Liver (tissue), 9 donors: Measurements from ENCODE around the gene KLK1. TPM values are rescaled to one million over a fixed set of nuclear protein-coding genes. Genes with fewer than 3 reads are reported as not detected.

Experiments
- DNase-seq: peaks from one replicate; pipeline ENCODE4 v3.0.0-alpha.2; 2017; ENCODE audit warnings: low spot score
- H3K27ac ChIP-seq, 2 donors: one replicate each; pipeline ENCODE4 v1.7.0; 2013; ENCODE audit warnings: inconsistent platforms in 2 of 2, low read length in 2 of 2, control low read depth in 1 of 2, low read depth in 1 of 2, mild to moderate bottlenecking in 1 of 2
- H3K27me3 ChIP-seq, 4 donors: one replicate each; pipeline versions ENCODE4 v1.6.1 to v1.7.0; 2013; ENCODE audit warnings: low read length in 3 of 4, inconsistent platforms in 1 of 4, mild to moderate bottlenecking in 1 of 4, moderate library complexity in 1 of 4; ENCODE audit not compliant: control insufficient read depth in 4 of 4, insufficient read depth in 4 of 4
- H3K36me3 ChIP-seq, 4 donors: one replicate each; pipeline versions ENCODE4 v1.6.1 to v1.7.0; 2013; ENCODE audit warnings: low read length in 3 of 4, mild to moderate bottlenecking in 3 of 4, low read depth in 1 of 4, moderate library complexity in 1 of 4; ENCODE audit not compliant: control insufficient read depth in 4 of 4, insufficient read depth in 3 of 4
- H3K4me1 ChIP-seq, 4 donors: one replicate each; pipeline versions ENCODE4 v1.6.1 to v1.7.0; 2013; ENCODE audit warnings: low read length in 3 of 4, mild to moderate bottlenecking in 3 of 4, moderate library complexity in 1 of 4; ENCODE audit not compliant: control insufficient read depth in 4 of 4, insufficient read depth in 4 of 4
- H3K4me3 ChIP-seq, 3 donors: one replicate each; pipeline versions ENCODE4 v1.6.1 to v1.7.0; 2013; ENCODE audit warnings: low read length in 3 of 3, control low read depth in 1 of 3, low read depth in 1 of 3, mild to moderate bottlenecking in 1 of 3
- H3K9ac ChIP-seq, 2 donors: one replicate each; pipeline ENCODE4 v1.7.0; 2013; ENCODE audit warnings: low read length in 2 of 2, mild to moderate bottlenecking in 2 of 2, moderate library complexity in 2 of 2, control low read depth in 1 of 2, low read depth in 1 of 2
- H3K9me3 ChIP-seq, 4 donors: one replicate each; pipeline versions ENCODE4 v1.6.1 to v1.7.0; 2013; ENCODE audit warnings: low read length in 3 of 4; ENCODE audit not compliant: control insufficient read depth in 4 of 4
- ATF3 ChIP-seq: IDR thresholded peaks from 2 replicates; pipeline ENCODE4 v1.6.1; 2016; ENCODE audit warnings: antibody characterized with exemption
- CTCF ChIP-seq: fragments of 150-350 bp; IDR thresholded peaks from 2 replicates; pipeline ENCODE4 v1.5.1; 2017; ENCODE audit warnings: improper control_type of control experiment, low read depth, low read length; ENCODE audit not compliant: missing input control
- EGR1 ChIP-seq, 2 donors: IDR thresholded peaks; 2 replicates each; pipeline ENCODE4 v1.6.1; 2016 to 2018; ENCODE audit warnings: antibody characterized with exemption in 2 of 2, low read depth in 2 of 2
- FOXA1 ChIP-seq: IDR thresholded peaks from 2 replicates; pipeline ENCODE4 v1.6.1; 2016; ENCODE audit warnings: antibody characterized with exemption
- FOXA2 ChIP-seq: IDR thresholded peaks from 2 replicates; pipeline ENCODE4 v1.6.1; 2016; ENCODE audit warnings: antibody characterized with exemption
- GABPA ChIP-seq, 2 donors: IDR thresholded peaks in 1 of 2; conservative IDR thresholded peaks in 1 of 2; 2 replicates each; pipeline ENCODE4 v1.6.1; 2016; ENCODE audit warnings: antibody characterized with exemption in 2 of 2, mild to moderate bottlenecking in 1 of 2, moderate library complexity in 1 of 2
- HNF4A ChIP-seq, 2 donors: conservative IDR thresholded peaks; 2 replicates each; pipeline ENCODE4 v1.6.1; 2016; ENCODE audit warnings: antibody characterized with exemption in 2 of 2, mild to moderate bottlenecking in 2 of 2
- HNF4G ChIP-seq: IDR thresholded peaks from 2 replicates; pipeline ENCODE4 v1.6.1; 2016; ENCODE audit warnings: antibody characterized with exemption
- JUND ChIP-seq, 2 donors: IDR thresholded peaks; 2 replicates each; pipeline ENCODE4 v1.6.1; 2016; ENCODE audit warnings: antibody characterized with exemption in 2 of 2
- MAX ChIP-seq: IDR thresholded peaks from 2 replicates; pipeline ENCODE4 v1.6.1; 2016; ENCODE audit warnings: antibody characterized with exemption
- NR2F2 ChIP-seq: IDR thresholded peaks from 2 replicates; pipeline ENCODE4 v1.6.1; 2016; ENCODE audit warnings: antibody characterized with exemption
- RAD21 ChIP-seq, 2 donors: IDR thresholded peaks; 2 replicates each; pipeline ENCODE4 v1.6.1; 2016; ENCODE audit warnings: antibody characterized with exemption in 2 of 2, mild to moderate bottlenecking in 2 of 2
- REST ChIP-seq: IDR thresholded peaks from 2 replicates; pipeline ENCODE4 v1.6.1; 2016; ENCODE audit warnings: antibody characterized with exemption, mild to moderate bottlenecking
- RXRA ChIP-seq, 2 donors: IDR thresholded peaks; 2 replicates each; pipeline ENCODE4 v1.6.1; 2017 to 2018; ENCODE audit warnings: antibody characterized with exemption in 2 of 2, mild to moderate bottlenecking in 1 of 2
- SP1 ChIP-seq: IDR thresholded peaks from 2 replicates; pipeline ENCODE4 v1.6.1; 2018; ENCODE audit warnings: antibody characterized with exemption, mild to moderate bottlenecking
- TAF1 ChIP-seq: conservative IDR thresholded peaks from 2 replicates; pipeline ENCODE4 v1.6.1; 2016; ENCODE audit warnings: antibody characterized with exemption, mild to moderate bottlenecking
- YY1 ChIP-seq: IDR thresholded peaks from 2 replicates; pipeline ENCODE4 v1.6.1; 2016; ENCODE audit warnings: antibody characterized with exemption, mild to moderate bottlenecking
- ZBTB33 ChIP-seq: IDR thresholded peaks from 2 replicates; pipeline ENCODE4 v1.6.1; 2016; ENCODE audit warnings: antibody characterized with exemption
- WGBS: extraction: QIAGEN DNeasy Blood & Tissue Kit; methylation state at CpG from one replicate; pipeline ENCODE4 v1.1.7; 2013; 5-methylcytosine and 5-hydroxymethylcytosine counted together
- polyA plus RNA-seq, 2 donors: library from polyadenylated mRNA; stranded (reverse) in 1 of 2; unstranded in 1 of 2; fragments of 200-250 nt in 1 of 2; fragments of >200 nt in 1 of 2; fragmentation: Nextera tagmentation in 1 of 2; extraction: Ambion mirVana in 1 of 2; gene quantifications; one replicate each; pipeline versions ENCODE4 v1.2.1 to v1.2.3, GENCODE V29; 2013 to 2015
- total RNA-seq, 2 donors: library from RNA; depleted of rRNA; stranded (reverse); fragments of >200 nt; gene quantifications; one replicate each; pipeline ENCODE4 v1.2.3, GENCODE V29; 2014
- donor health status: healthy.
- donor health status: healthy.
- donor health status: healthy.
- donor health status: healthy.
- donor health status: healthy.

Gene KLK1
- total and polyA plus RNA-seq, 4 donors = not detected

GRCh38 chr19:50844296-50844935 lies 20.8 kb upstream of the KLK1 start:
- 56% methylated on average over 8 of the region's 8 CpGs for WGBS
- no peak for DNase-seq
- H3K4me3 ChIP-seq = no peak overlapping the region
- H3K36me3 ChIP-seq = no peaks in the 10 kb centered on the region
- TF ChIP-seq NR2F2 (no peak), SP1 (no peak), HNF4A (conservative IDR thresholded peaks at IDR 0.05) (no peak), GABPA (IDR thresholded peaks at IDR 0.05 in 1 of 2, conservative IDR thresholded peaks at IDR 0.05 in 1 of 2) (no peak), FOXA1 (no peak), FOXA2 (no peak)
- H3K9me3 ChIP-seq = peaks cover 0 to 12% (median 2%) of the 10 kb centered on the region in 4 donors
- H3K4me1 ChIP-seq = no peaks in the 10 kb centered on the region
- no peak overlapping the region for H3K27ac ChIP-seq
- no peak overlapping the region for H3K9ac ChIP-seq
- H3K27me3 ChIP-seq = no peaks in the 10 kb centered on the region

- WGBS = 67% methylated on average over 7 of the region's 7 CpGs
- Histone ChIP-seq H3K27ac (no peak overlapping the region), H3K27me3 (no peaks in the 10 kb centered on the region), H3K9ac (no peak overlapping the region), H3K4me3 (no peak overlapping the region), H3K4me1 (no peaks in the 10 kb centered on the region), H3K36me3 (no peaks in the 10 kb centered on the region), H3K9me3 (peaks cover 0 to 12% (median 2%) of the 10 kb centered on the region in 4 donors)
- no peak for TF ChIP-seq FOXA2
- TF ChIP-seq HNF4A (conservative IDR thresholded peaks at IDR 0.05) = no peak
- no peak for TF ChIP-seq TAF1
- TF ChIP-seq JUND (IDR thresholded peaks at IDR 0.05) = no peak
- TF ChIP-seq EGR1 (IDR thresholded peaks at IDR 0.05; ENCODE audit: low read depth in 2 of 2) = no peak
- TF ChIP-seq ZBTB33 = no peak
- no peak for TF ChIP-seq SP1
- no peak for TF ChIP-seq FOXA1
- TF ChIP-seq ATF3 = no peak
- TF ChIP-seq MAX = no peak
- no peak for TF ChIP-seq NR2F2
- no peak for TF ChIP-seq REST
- no peak for TF ChIP-seq RXRA (IDR thresholded peaks at IDR 0.05)
- TF ChIP-seq RAD21 (IDR thresholded peaks at IDR 0.05) = no peak
- no peak for TF ChIP-seq YY1
- no peak for TF ChIP-seq CTCF
- TF ChIP-seq HNF4G = no peak
- TF ChIP-seq GABPA (IDR thresholded peaks at IDR 0.05 in 1 of 2, conservative IDR thresholded peaks at IDR 0.05 in 1 of 2) = no peak
- no peak for DNase-seq
Measured at GRCh38 chr19:50843701-50844221, 20.2 kb upstream of the KLK1 start.
